ENCODE measurements around the gene KRT32.

DNA sequence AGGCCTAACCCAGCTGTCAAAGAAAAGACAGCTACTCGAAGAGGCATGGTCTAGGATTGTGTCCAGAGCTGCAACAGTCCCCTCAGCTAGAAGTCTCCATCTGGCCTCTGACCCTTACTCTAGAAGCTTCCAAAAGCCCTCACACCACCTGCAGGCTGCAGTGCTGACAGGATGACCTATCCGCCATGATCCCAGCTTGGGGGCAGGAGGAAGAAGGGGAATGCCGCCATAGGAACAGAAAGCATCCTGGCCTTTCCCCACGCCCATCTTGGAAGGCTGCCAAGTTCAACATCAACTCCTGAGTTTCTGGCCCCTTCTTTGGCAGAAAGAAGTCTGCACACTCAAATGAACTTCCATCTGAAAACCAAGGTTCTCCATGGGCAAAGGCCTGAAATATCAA lies 25.6 kb upstream of the KRT32 start:
- TF ChIP-seq EP300 (IDR thresholded peaks at IDR 0.05) (no peak), CTCF (IDR thresholded peaks at IDR 0.05) (no peak), POLR2A (IDR thresholded peaks at IDR 0.05) (no peak), POLR2AphosphoS5 (IDR thresholded peaks at IDR 0.05) (no peak)
